Skeletal muscle tissue (tissue), 4 donors: ENCODE measurements around the gene UNK. TPM values are rescaled to one million over a fixed set of nuclear protein-coding genes. Genes with fewer than 3 reads are reported as not detected.

Source experiments
- H3K27ac ChIP-seq: one replicate; pipeline ENCODE4 v1.7.0; 2013; ENCODE audit warnings: mild to moderate bottlenecking, low read depth, low read length, inconsistent platforms
- H3K27me3 ChIP-seq, 3 donors: one replicate each; pipeline ENCODE4 v1.7.0; 2013; ENCODE audit warnings: low read length in 3 of 3; ENCODE audit not compliant: control insufficient read depth in 3 of 3, insufficient read depth in 3 of 3
- H3K36me3 ChIP-seq, 3 donors: one replicate each; pipeline ENCODE4 v1.7.0; 2013; ENCODE audit warnings: low read length in 3 of 3; ENCODE audit not compliant: control insufficient read depth in 3 of 3, insufficient read depth in 3 of 3
- H3K4me1 ChIP-seq, 3 donors: one replicate each; pipeline ENCODE4 v1.7.0; 2013; ENCODE audit warnings: low read length in 3 of 3, mild to moderate bottlenecking in 3 of 3; ENCODE audit not compliant: control insufficient read depth in 3 of 3, insufficient read depth in 3 of 3
- H3K4me3 ChIP-seq, 3 donors: one replicate each; pipeline ENCODE4 v1.7.0; 2013; ENCODE audit warnings: low read length in 3 of 3
- H3K9ac ChIP-seq, 3 donors: one replicate each; pipeline ENCODE4 v1.7.0; 2013; ENCODE audit warnings: low read length in 3 of 3, mild to moderate bottlenecking in 3 of 3, moderate library complexity in 2 of 3, low read depth in 1 of 3
- H3K9me3 ChIP-seq, 3 donors: one replicate each; pipeline ENCODE4 v1.7.0; 2013; ENCODE audit warnings: low read length in 3 of 3; ENCODE audit not compliant: control insufficient read depth in 3 of 3
- total RNA-seq: library from RNA; depleted of rRNA; stranded (reverse); fragments of >200 nt; gene quantifications from one replicate; pipeline ENCODE4 v1.2.3, GENCODE V29; 2014
- donor health status: Osteomylitis.

Gene UNK
- total RNA-seq, 1 donor from 2014 or later: 15.7 TPM

GRCh38 chr17:75825149-75825552 is 40.5 kb downstream of the UNK start:
- H3K27ac ChIP-seq: no peak overlapping the region
- no peak overlapping the region for H3K9ac ChIP-seq
- H3K27me3 ChIP-seq: no peaks in the 10 kb centered on the region
- no peaks in the 10 kb centered on the region for H3K9me3 ChIP-seq
- H3K4me3 ChIP-seq: no peak overlapping the region
- peaks cover 19 to 20% (median 20%) of the 10 kb centered on the region in 3 donors for H3K4me1 ChIP-seq
- H3K36me3 ChIP-seq: peaks cover 37 to 49% (median 43%) of the 10 kb centered on the region in 3 donors

DNA sequence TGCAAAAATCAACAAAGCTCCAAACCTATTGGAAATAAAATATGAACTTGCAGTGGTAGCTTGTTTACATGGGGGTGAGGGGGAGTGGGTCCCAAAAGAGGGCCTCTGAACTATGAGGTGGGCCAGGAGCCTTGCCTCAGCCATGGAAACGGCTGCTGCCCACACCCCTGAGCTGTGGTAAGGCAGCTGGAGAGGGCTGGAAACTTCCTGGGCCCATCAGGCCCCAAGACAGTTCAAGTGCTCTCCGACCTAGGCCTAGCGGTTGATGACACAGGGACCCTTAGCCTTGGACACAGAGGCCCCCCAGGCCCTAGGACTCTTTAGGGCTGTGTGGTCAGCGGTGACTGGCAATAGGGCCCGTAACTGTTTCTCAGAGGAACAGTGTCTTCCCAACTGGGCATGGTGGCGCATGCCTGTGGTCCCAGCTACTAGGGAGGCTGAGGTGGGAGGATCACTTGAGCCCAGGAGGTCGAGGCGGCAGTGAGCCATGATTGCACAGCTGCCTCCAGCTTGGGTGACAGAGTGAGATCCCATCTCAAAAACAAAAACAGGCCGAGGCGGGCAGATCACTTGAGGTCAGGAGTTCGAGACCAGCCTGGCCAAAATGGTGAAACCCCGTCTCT is 41.3 kb downstream of the UNK start:
- Histone ChIP-seq H3K36me3 (peaks cover 37 to 43% (median 38%) of the 10 kb centered on the region in 3 donors), H3K9ac (no peak overlapping the region), H3K4me1 (peaks cover 19 to 20% (median 20%) of the 10 kb centered on the region in 3 donors), H3K27ac (no peak overlapping the region), H3K4me3 (no peak overlapping the region), H3K9me3 (no peaks in the 10 kb centered on the region), H3K27me3 (no peaks in the 10 kb centered on the region)

DNA sequence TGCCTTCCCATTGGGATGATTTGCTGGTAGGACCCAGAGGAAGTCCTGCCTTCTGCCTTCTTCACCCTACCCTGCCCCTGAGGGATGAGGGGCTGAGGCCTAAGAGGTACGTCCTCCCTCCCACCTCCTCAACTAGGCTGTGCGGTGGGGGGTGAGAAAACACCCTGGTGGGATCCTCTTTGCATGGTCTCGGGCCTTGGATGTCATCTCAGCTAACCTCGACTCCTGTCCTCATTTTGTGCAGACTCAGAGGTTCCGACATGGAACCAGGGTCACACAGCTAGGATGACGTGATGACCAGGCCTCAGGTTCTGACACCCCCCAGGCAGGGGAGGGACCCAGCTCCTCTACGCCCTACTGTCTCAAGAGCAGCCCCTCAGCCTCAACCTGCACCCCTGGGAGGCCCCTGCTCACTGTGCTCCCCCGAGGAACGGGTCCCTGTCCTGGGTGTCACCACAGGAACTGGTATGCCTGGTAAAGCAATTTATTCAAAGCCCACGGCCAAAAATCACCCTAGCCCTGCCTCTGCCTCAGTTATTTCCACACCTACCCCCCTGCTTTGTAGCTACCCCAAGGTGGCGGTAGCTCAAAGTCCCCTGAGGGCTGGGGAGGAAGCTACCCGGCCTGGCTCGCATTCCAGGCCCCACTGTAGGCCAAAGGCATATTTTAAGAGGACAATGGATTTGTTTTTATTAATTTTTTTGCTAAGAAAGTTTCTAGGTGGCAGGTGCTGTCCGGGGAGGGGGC is 42.1 kb downstream of the UNK start:
- H3K27me3 ChIP-seq: no peaks in the 10 kb centered on the region
- peaks cover 28 to 38% (median 32%) of the 10 kb centered on the region in 3 donors for H3K36me3 ChIP-seq
- H3K4me1 ChIP-seq: peaks cover 19 to 20% (median 20%) of the 10 kb centered on the region in 3 donors
- peak overlapping the region in 2 of 3 donors; percentile 16 to 78 for H3K9ac ChIP-seq
- H3K9me3 ChIP-seq: no peaks in the 10 kb centered on the region
- no peak overlapping the region for H3K4me3 ChIP-seq
- peak overlapping the region; percentile 73 for H3K27ac ChIP-seq

- Histone ChIP-seq H3K36me3 (peaks cover 25 to 31% (median 29%) of the 10 kb centered on the region in 3 donors), H3K4me1 (peaks cover 19 to 25% (median 23%) of the 10 kb centered on the region in 3 donors), H3K9me3 (no peaks in the 10 kb centered on the region), H3K27me3 (no peaks in the 10 kb centered on the region), H3K4me3 (peak overlapping the region; percentile 48 to 72 (median 59)), H3K9ac (peak overlapping the region; percentile 16 to 78 (median 57)), H3K27ac (peak overlapping the region; percentile 73)
These were observed 42.9 kb downstream of the UNK start for GRCh38 chr17:75827308-75828075.

GRCh38 chr17:75828076-75828400 is 43.4 kb downstream of the UNK start:
- H3K4me3 ChIP-seq: peak overlapping the region; percentile 48 to 72 (median 59)
- H3K36me3 ChIP-seq: peaks cover 23 to 28% (median 25%) of the 10 kb centered on the region in 3 donors
- H3K9me3 ChIP-seq: no peaks in the 10 kb centered on the region
- peaks cover 19 to 26% (median 23%) of the 10 kb centered on the region in 3 donors for H3K4me1 ChIP-seq
- H3K9ac ChIP-seq: peak overlapping the region; percentile 16 to 78 (median 57)
- H3K27me3 ChIP-seq: no peaks in the 10 kb centered on the region
- H3K27ac ChIP-seq: no peak overlapping the region

DNA sequence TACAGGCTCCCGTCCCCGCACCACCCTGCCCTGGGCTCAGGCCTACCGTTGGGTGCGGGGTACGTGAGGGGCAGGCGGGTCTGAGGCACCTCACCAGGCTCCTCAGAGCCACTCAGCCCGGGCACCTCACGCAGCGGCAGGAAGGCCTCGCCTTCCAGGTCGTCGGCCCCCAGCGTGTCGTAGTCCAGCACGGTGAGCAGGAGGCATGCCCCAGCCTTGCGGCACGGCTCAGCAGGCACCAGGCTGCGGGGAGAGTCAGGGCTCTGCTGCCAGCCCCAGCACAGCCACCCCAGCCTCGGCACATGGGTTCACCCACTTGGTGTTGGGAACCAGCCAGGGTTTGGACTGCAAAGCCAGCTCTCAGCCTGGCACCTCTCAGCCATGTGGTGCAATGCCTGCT is 44.1 kb downstream of the UNK start:
- Histone ChIP-seq H3K9me3 (no peaks in the 10 kb centered on the region), H3K36me3 (peaks cover 19 to 29% (median 25%) of the 10 kb centered on the region in 3 donors), H3K9ac (peak overlapping the region in 1 of 3 donors; percentile 78), H3K4me1 (peaks cover 19 to 26% (median 23%) of the 10 kb centered on the region in 3 donors), H3K4me3 (no peak overlapping the region), H3K27me3 (no peaks in the 10 kb centered on the region), H3K27ac (no peak overlapping the region)

GRCh38 chr17:75829747-75830146 is 45.1 kb downstream of the UNK start:
- H3K4me3 ChIP-seq: no peak overlapping the region
- peaks cover 19 to 33% (median 25%) of the 10 kb centered on the region in 3 donors for H3K4me1 ChIP-seq
- H3K36me3 ChIP-seq: peaks cover 10 to 32% (median 31%) of the 10 kb centered on the region in 3 donors
- H3K27ac ChIP-seq: no peak overlapping the region
- no peaks in the 10 kb centered on the region for H3K27me3 ChIP-seq
- H3K9ac ChIP-seq: no peak overlapping the region
- H3K9me3 ChIP-seq: no peaks in the 10 kb centered on the region

DNA sequence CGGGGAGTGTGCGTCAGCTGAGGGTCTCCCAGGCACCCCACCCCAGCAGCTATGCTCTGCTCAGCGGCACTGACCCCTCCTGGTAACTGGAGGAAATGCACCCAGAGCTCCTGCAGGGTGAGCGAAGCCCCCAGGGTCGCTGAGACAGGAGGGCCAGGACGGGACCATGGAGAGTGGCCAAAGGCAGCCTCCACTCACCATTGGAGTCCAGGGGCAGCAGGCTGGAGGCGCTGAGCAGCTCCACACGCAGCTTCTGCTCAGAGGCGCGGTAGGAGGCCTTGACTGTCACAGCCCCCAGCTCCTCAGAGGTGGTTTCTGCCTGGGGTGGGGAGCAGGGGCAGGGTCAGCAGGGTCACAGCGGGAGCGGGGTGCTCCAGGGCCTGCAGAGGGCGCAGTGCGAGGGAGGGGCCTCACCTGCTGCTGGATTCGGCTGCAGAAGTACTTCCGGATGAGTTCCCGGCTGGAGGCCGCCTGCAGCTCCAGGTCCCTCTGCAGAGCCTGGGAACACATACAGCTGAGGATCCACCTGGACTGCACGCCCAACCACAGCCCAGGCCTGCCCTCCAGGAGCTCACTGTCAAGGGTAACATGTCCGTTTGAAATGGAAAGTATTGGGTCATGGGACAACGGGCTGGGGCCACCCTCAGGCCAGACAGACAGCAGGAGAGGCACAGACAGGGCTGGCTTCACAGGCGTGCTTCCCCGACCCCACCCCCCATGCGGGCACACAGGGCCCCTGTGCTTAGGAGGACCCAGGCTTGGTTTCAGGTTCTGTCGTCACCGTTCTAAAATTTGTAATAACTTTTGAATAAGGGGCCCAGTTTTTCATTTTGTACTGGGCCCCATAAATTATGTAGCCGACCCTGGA is 45.8 kb downstream of the UNK start:
- Histone ChIP-seq H3K27me3 (no peaks in the 10 kb centered on the region), H3K9me3 (no peaks in the 10 kb centered on the region), H3K36me3 (peaks cover 10 to 37% (median 32%) of the 10 kb centered on the region in 3 donors), H3K4me1 (peaks cover 19 to 37% (median 25%) of the 10 kb centered on the region in 3 donors), H3K9ac (no peak overlapping the region), H3K4me3 (no peak overlapping the region), H3K27ac (no peak overlapping the region)

DNA sequence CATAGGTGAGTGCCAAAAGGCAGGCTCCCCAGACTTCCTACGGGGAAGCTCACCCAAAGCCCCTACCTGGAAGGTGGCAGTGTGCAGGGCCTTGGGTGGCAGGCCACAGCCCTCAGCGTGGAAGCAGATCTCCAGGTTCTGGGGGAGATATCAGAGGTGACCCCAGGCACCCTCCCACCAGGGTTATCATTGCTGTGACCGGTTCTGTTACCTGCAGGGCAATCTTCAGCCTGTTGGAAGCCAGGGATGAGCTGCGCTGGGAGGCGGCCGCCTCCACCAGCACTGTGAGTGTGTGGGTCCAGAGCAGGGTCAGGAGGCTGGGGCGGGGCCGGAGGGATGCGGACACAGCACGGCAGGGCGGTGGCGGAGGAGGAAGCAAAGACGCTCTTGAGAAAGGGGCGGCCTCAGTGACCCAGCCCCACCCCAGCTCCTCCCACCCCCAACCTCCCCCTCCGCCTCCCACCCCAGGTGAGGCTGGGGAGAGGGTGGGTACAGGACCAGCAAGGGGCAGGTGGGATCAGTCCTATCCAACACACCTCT is 46.5 kb downstream of the UNK start:
- Histone ChIP-seq H3K9ac (no peak overlapping the region), H3K4me1 (peaks cover 19 to 37% (median 25%) of the 10 kb centered on the region in 3 donors), H3K9me3 (no peaks in the 10 kb centered on the region), H3K27ac (no peak overlapping the region), H3K36me3 (peaks cover 8 to 43% (median 34%) of the 10 kb centered on the region in 3 donors), H3K27me3 (no peaks in the 10 kb centered on the region), H3K4me3 (no peak overlapping the region)
